ENCODE results near the gene RGS7BP. TPM values are rescaled to one million over a fixed set of nuclear protein-coding genes. Genes with fewer than 3 reads are reported as not detected.
A peak's percentile ranks its signal among the peaks of the same experiment; 100 is the strongest.

The RGS7BP gene
- total RNA-seq, 1 experiment from 2014 or later = 5.1 TPM

- TF ChIP-seq STAT6 (CRISPR knock-in tag; conservative IDR thresholded peaks at IDR 0.05; ENCODE audit: low read depth) (no peak), CTCF (IDR thresholded peaks at IDR 0.05) (peak; percentile 67)
These were observed 129.3 kb downstream of the RGS7BP start (continued) for GRCh38 chr5:64634997-64635686.

- DNase-seq (ENCODE audit: low spot score) (no peak), ATAC-seq (0 out of 2 replicates have a peak, but pooled peaks have one; percentile 10)
- no peak overlapping the region; the same call in 1 of the 2 replicates for H3K27ac Mint-ChIP-seq
- H3K4me3 Mint-ChIP-seq = no peak overlapping the region
- ChIA-PET CTCF (interaction anchor here (0.6 to 1.4 kb wide), 8 partner anchors 43 to 846 kb away, joined by 3 to 4 read pairs (median 3); no protein-coding TSS in a partner anchor), POLR2A (no interaction called here)
- peaks cover 15% of the 10 kb centered on the region for H3K4me1 Mint-ChIP-seq
- H3K27me3 Mint-ChIP-seq (ENCODE audit: low read depth) = peaks cover 2% of the 10 kb centered on the region; the same call in 1 of the 2 replicates
- TF ChIP-seq TEAD1 (CRISPR knock-in tag; IDR thresholded peaks at IDR 0.05) (no peak), ZNF671 (CRISPR knock-in tag; IDR thresholded peaks at IDR 0.05) (no peak), ZNF281 (CRISPR knock-in tag; IDR thresholded peaks at IDR 0.05) (no peak), ZNF219 (CRISPR knock-in tag; IDR thresholded peaks at IDR 0.05; ENCODE audit: borderline replicate concordance) (no peak)
- TF ChIP-seq, protein P1, sequence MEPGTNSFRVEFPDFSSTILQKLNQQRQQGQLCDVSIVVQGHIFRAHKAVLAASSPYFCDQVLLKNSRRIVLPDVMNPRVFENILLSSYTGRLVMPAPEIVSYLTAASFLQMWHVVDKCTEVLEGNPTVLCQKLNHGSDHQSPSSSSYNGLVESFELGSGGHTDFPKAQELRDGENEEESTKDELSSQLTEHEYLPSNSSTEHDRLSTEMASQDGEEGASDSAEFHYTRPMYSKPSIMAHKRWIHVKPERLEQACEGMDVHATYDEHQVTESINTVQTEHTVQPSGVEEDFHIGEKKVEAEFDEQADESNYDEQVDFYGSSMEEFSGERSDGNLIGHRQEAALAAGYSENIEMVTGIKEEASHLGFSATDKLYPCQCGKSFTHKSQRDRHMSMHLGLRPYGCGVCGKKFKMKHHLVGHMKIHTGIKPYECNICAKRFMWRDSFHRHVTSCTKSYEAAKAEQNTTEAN (CRISPR knock-in tag; IDR thresholded peaks at IDR 0.05) = no peak
- no peaks in the 10 kb centered on the region for H3K36me3 Mint-ChIP-seq
- H3K9me3 Mint-ChIP-seq = no peaks in the 10 kb centered on the region
These were observed 131.3 kb downstream of the RGS7BP start for GRCh38 chr5:64637144-64637543.

GRCh38 chr5:64637837-64638443, 132.1 kb downstream of the RGS7BP start:
- ChIA-PET POLR2A (no interaction called here), CTCF (interaction anchor here (0.6 to 1.4 kb wide), 8 partner anchors 42 to 846 kb away, joined by 3 to 4 read pairs (median 3); no protein-coding TSS in a partner anchor)
- Mint-ChIP-seq H3K4me1 (peaks cover 12% of the 10 kb centered on the region), H3K27me3 (ENCODE audit: low read depth) (peaks cover 2% of the 10 kb centered on the region; the same call in 1 of the 2 replicates), H3K27ac (no peak overlapping the region; the same call in 1 of the 2 replicates), H3K4me3 (no peak overlapping the region), H3K36me3 (no peaks in the 10 kb centered on the region), H3K9me3 (no peaks in the 10 kb centered on the region)
- DNase-seq (ENCODE audit: low spot score) (no peak), ATAC-seq (peak; percentile 75)
- TF ChIP-seq FOXK1 (CRISPR knock-in tag; IDR thresholded peaks at IDR 0.05) (no peak), RELA (CRISPR knock-in tag; IDR thresholded peaks at IDR 0.05; ENCODE audit: borderline replicate concordance) (no peak), USF2 (CRISPR knock-in tag; IDR thresholded peaks at IDR 0.05) (0 out of 2 replicates have a peak, but pooled peaks have one; percentile 22), NFE2L1 (CRISPR knock-in tag; IDR thresholded peaks at IDR 0.05) (no peak), GTF2I (CRISPR knock-in tag; conservative IDR thresholded peaks at IDR 0.05) (no peak)

Measured in WTC11 (cell line).